Right lobe of liver (tissue), 6 donors: Measurements from ENCODE around the gene BRSK1. TPM values are rescaled to one million over a fixed set of nuclear protein-coding genes. Genes with fewer than 3 reads are reported as not detected.

Experiments
- ATAC-seq, 4 donors: fragments of 200-7000 bp; cut with Tn5 transposase; one replicate each; pipeline ENCODE4 v1.9.1; 2020; ENCODE audit warnings: mild to moderate bottlenecking in 4 of 4, moderate library complexity in 4 of 4
- DNase-seq, 3 donors: peaks; one replicate each; pipeline ENCODE4 v3.0.0-alpha.2; 2020
- H3K27ac ChIP-seq, 3 donors: fragments of 200-600 bp; one replicate each; pipeline ENCODE4 v1.8.0; 2022
- H3K27me3 ChIP-seq, 2 donors: fragments of 200-600 bp; one replicate each; pipeline ENCODE4 v1.8.0; 2022
- H3K36me3 ChIP-seq, 4 donors: fragments of 200-600 bp; sonication (generic) in 1 of 4; one replicate each; pipeline versions ENCODE4 v1.5.1 to v1.8.0; 2017 to 2022; ENCODE audit warnings: control low read depth in 1 of 4
- H3K4me1 ChIP-seq, 4 donors: fragments of 200-600 bp; sonication (generic) in 1 of 4; one replicate each; pipeline versions ENCODE4 v1.5.1 to v1.8.0; 2017 to 2022; ENCODE audit warnings: control low read depth in 1 of 4
- H3K4me3 ChIP-seq, 3 donors: fragments of 200-600 bp; one replicate each; pipeline ENCODE4 v1.8.0; 2022
- H3K9me3 ChIP-seq, 4 donors: fragments of 200-600 bp; sonication (generic) in 1 of 4; one replicate each; pipeline versions ENCODE4 v1.5.1 to v1.8.0; 2017 to 2022; ENCODE audit warnings: control low read depth in 1 of 4
- CTCF ChIP-seq, 4 donors: fragments of 200-600 bp in 3 of 4; fragments of 450-650 bp in 1 of 4; IDR thresholded peaks; one replicate each; pipeline versions ENCODE4 v1.5.1 to v1.8.0; 2016 to 2022; ENCODE audit warnings: antibody characterized with exemption in 4 of 4, mild to moderate bottlenecking in 2 of 4
- POLR2A ChIP-seq: fragments of 450-650 bp; IDR thresholded peaks from one replicate; pipeline ENCODE4 v1.6.1; 2017; ENCODE audit warnings: antibody characterized with exemption, mild to moderate bottlenecking
- WGBS: methylation state at CpG from one replicate; pipeline ENCODE4 v1.1.6; 2018; ENCODE audit warnings: low coverage, low lambda C conversion rate; ENCODE audit not compliant: insufficient coverage; ENCODE audit errors: missing lambda C conversion rate; 5-methylcytosine and 5-hydroxymethylcytosine counted together
- intact Hi-C, 2 donors: fragments of 100-400 bp; cut with DNase I; formaldehyde crosslinking; loops; one replicate each; pipeline versions ENCODE4 v1.11.2 to v1.14.1; 2022
- total RNA-seq, 6 experiments: library from RNA; depleted of rRNA in 2 of 6; stranded (reverse); fragments of >200 nt in 2 of 6; fragmentation: NEBNext Ultra II Directional in 3 of 6; extraction: Animal tissue kit (Norgen Biotek cat#: 25700) in 3 of 6; gene quantifications; one replicate each; pipeline versions ENCODE4 v1.1.0 to v1.2.4, GENCODE V29; 2016 to 2023
- donor health status: DM: no; HTN: yes; CAD: no.
- donor health status: DM: no; HTN: no; CAD: no.
- donor health status: DM: no; HTN: no; CAD: no.
- donor health status: DM: no; HTN: yes; CAD: no.
- donor health status: DM: no; HTN: yes; CAD: no.

Gene BRSK1
- total RNA-seq, 6 experiments from 2014 or later, result 0.20 to 0.29 (median 0.24) TPM; not detected in 3

- no peaks in the 10 kb centered on the region for H3K4me1 ChIP-seq
- no peaks in the 10 kb centered on the region for H3K9me3 ChIP-seq
- 91% methylated on average over 4 of the region's 37 CpGs for WGBS
- TF ChIP-seq POLR2A (no peak), CTCF (IDR thresholded peaks at IDR 0.05) (no peak)
- intact Hi-C loops, result no loop called here
- no peak overlapping the region for H3K27ac ChIP-seq
- no peaks in the 10 kb centered on the region for H3K27me3 ChIP-seq
- no peak overlapping the region for H3K4me3 ChIP-seq
- DNase-seq, result peak in 1 of 3 donors; percentile 54
- ATAC-seq, result no peak
- peaks cover 7 to 86% (median 41%) of the 10 kb centered on the region in 4 donors for H3K36me3 ChIP-seq
Observed at GRCh38 chr19:55241143-55241934, 42.5 kb upstream of the BRSK1 start.

DNA sequence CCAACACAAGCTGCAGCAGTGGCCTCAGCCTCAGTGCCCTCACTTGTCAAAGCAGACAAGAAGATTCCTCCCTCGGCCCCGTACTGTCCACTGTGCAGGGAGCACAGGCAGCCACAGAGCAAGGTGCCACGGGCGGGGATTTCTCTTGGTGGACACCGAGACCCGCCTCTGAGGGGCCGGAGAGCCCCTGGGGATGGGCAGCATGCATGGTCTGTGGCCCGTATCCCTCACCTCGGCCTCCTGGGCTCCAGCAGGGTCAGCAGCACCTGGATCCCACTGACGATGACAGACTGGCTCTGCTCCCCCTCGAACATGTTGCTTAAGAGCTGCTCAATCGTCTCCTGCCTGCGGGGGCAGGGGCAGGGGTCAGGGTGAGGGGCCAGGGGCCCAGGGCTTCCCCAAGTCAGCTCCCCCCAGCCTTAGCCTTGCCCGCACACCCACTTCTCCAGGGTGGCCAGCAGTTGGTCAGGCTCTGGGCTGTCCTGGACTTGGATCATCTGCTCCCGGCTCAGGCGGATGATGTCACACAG is 41.8 kb upstream of the BRSK1 start:
- DNase-seq, result no peak
- WGBS, result no CpG with 5 or more reads among the region's 16 CpGs

GRCh38 chr19:55242517-55242916 is 41.3 kb upstream of the BRSK1 start:
- DNase-seq (no peak), ATAC-seq (no peak)
- H3K27me3 ChIP-seq, result no peaks in the 10 kb centered on the region
- H3K36me3 ChIP-seq, result peaks cover 7 to 78% (median 35%) of the 10 kb centered on the region in 4 donors
- no peak overlapping the region for H3K4me3 ChIP-seq
- 88% methylated on average over 6 of the region's 7 CpGs for WGBS
- no peak overlapping the region for H3K27ac ChIP-seq
- TF ChIP-seq POLR2A (no peak), CTCF (IDR thresholded peaks at IDR 0.05) (no peak)
- no peaks in the 10 kb centered on the region for H3K4me1 ChIP-seq
- intact Hi-C loops, result no loop called here
- H3K9me3 ChIP-seq, result no peaks in the 10 kb centered on the region

More for the DNA sequence above, 41.8 kb upstream of the BRSK1 start:
- TF ChIP-seq POLR2A (no peak), CTCF (IDR thresholded peaks at IDR 0.05) (no peak)
- no peak overlapping the region for H3K4me3 ChIP-seq
- ATAC-seq, result no peak
- no peak overlapping the region for H3K27ac ChIP-seq
- no peaks in the 10 kb centered on the region for H3K9me3 ChIP-seq
- intact Hi-C loops, result no loop called here
- no peaks in the 10 kb centered on the region for H3K4me1 ChIP-seq
- H3K27me3 ChIP-seq, result no peaks in the 10 kb centered on the region
- peaks cover 7 to 83% (median 37%) of the 10 kb centered on the region in 4 donors for H3K36me3 ChIP-seq

DNA sequence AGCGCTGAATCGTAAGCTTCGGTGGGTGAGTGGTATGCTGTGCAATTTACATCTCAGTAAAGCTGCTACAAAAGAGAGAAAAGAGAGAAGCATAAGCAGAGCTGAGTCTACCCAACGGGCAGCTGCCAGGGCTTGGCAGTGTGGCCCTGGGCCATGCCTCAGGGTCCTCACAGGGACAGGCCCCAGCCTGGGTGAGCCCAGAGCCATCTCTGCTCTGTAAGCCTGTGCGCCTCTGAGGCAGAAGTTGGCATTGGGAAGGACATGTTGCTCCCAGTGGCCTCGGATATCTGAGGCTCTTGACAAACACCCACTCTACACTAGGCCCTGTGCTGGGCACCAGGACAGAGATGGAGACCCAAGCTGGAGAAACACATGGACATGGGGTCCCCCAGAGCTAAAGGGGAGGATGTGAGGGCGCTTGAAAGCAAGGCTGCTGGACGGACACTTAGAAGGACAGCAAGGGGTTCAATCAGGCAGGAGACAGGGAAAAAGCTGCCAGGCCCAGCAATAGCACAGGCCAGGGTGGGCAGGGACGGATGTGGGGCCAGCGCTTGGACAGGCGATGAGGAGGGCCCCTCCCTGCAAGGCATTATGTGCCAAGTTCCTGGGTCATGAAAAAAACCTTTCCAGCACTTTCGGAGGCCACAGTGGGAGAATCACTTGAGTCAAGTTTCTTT is 39.7 kb upstream of the BRSK1 start:
- peaks cover 3 to 62% (median 25%) of the 10 kb centered on the region in 4 donors for H3K36me3 ChIP-seq
- H3K4me1 ChIP-seq, result no peaks in the 10 kb centered on the region
- H3K9me3 ChIP-seq, result no peaks in the 10 kb centered on the region
- WGBS, result 94% methylated on average over 5 of the region's 12 CpGs
- no peak for ATAC-seq
- no peak overlapping the region for H3K27ac ChIP-seq
- no peaks in the 10 kb centered on the region for H3K27me3 ChIP-seq
- no peak overlapping the region for H3K4me3 ChIP-seq
- intact Hi-C loops, result no loop called here
- DNase-seq, result no peak
- no peak for TF ChIP-seq POLR2A
- no peak for TF ChIP-seq CTCF (IDR thresholded peaks at IDR 0.05)
